HL-60 (cell line): Measurements from ENCODE around the gene TUBA1C.

Experiments used
- DNase-seq, 2 experiments: peaks; one replicate each; pipeline ENCODE4 v3.0.0-alpha.2; 2010 to 2020; ENCODE audit warnings: low read depth in 1 of 2, low spot score in 1 of 2
- H3K27ac ChIP-seq: fragments of 250-450 bp; sonication (Bioruptor Pico); replicated peaks from 2 replicates; pipeline ENCODE4 v1.5.1; 2020; ENCODE audit warnings: mild to moderate bottlenecking, moderate library complexity
- H3K27me3 ChIP-seq: fragments of 250-450 bp; sonication (Bioruptor Pico); 2 replicates; pipeline ENCODE4 v1.5.1; 2021; ENCODE audit warnings: mild to moderate bottlenecking, moderate library complexity; ENCODE audit not compliant: insufficient read depth, poor library complexity, severe bottlenecking
- H3K4me3 ChIP-seq: replicated peaks from 2 replicates; pipeline ENCODE4 v1.5.1; 2011; ENCODE audit warnings: mild to moderate bottlenecking, control low read depth, low read length; ENCODE audit not compliant: insufficient read depth
- CTCF ChIP-seq: IDR thresholded peaks from one replicate; pipeline ENCODE4 v1.5.1; 2011; ENCODE audit warnings: low read length, control low read depth, inconsistent platforms; ENCODE audit not compliant: insufficient read depth
- GABPA ChIP-seq: IDR thresholded peaks from 2 replicates; pipeline ENCODE4 v1.6.1; 2012; ENCODE audit warnings: low read depth
- POLR2AphosphoS5 ChIP-seq: IDR thresholded peaks from 2 replicates; pipeline ENCODE4 v1.6.1; 2012; ENCODE audit warnings: low read depth
- REST ChIP-seq: IDR thresholded peaks from 2 replicates; pipeline ENCODE4 v1.6.1; 2012; ENCODE audit warnings: low read depth; ENCODE audit not compliant: insufficient replicate concordance
- SPI1 ChIP-seq: IDR thresholded peaks from 2 replicates; pipeline ENCODE4 v1.6.1; 2012; ENCODE audit warnings: low read depth, mild to moderate bottlenecking, borderline replicate concordance

Gene TUBA1C

GRCh38 chr12:49293056-49293956 is 28.4 kb downstream of the TUBA1C start:
- Histone ChIP-seq H3K27me3 (peaks cover 41% of the 10 kb centered on the region), H3K4me3 (no peak overlapping the region), H3K27ac (no peak overlapping the region)
- TF ChIP-seq CTCF: no peak
- DNase-seq: no peak

GRCh38 chr12:49294086-49294803 is 29.4 kb downstream of the TUBA1C start:
- H3K27me3 ChIP-seq: peaks cover 43% of the 10 kb centered on the region
- no peak overlapping the region for H3K27ac ChIP-seq
- no peak for TF ChIP-seq REST
- no peak for TF ChIP-seq GABPA
- H3K4me3 ChIP-seq: no peak overlapping the region
- no peak for DNase-seq

GRCh38 chr12:49294804-49295081 is 29.9 kb downstream of the TUBA1C start:
- TF ChIP-seq GABPA (no peak), SPI1 (no peak)
- H3K4me3 ChIP-seq: no peak overlapping the region

GRCh38 chr12:49295082-49295936 is 30.4 kb downstream of the TUBA1C start, which contains the start of gene PRPH:
TSS of gene PRPH (plus strand) at chr12:49295147. CDS start at chr12:49295201, 54 bp downstream.
- H3K27ac ChIP-seq: no peak within 1 kb of the TSS
- TF ChIP-seq REST (no peak), SPI1 (no peak), CTCF (no peak), POLR2AphosphoS5 (no peak), GABPA (no peak)
- H3K4me3 ChIP-seq: no peak within 1 kb of the TSS
- DNase-seq: no peak
- peaks cover 43% of the 10 kb centered on the region for H3K27me3 ChIP-seq

More at GRCh38 chr12:49294804-49295081, 29.9 kb downstream of the TUBA1C start:
- H3K27ac ChIP-seq: no peak overlapping the region
- peaks cover 43% of the 10 kb centered on the region for H3K27me3 ChIP-seq
- no peak for DNase-seq
